Esophagus muscularis mucosa (tissue), 4 donors: ENCODE results near the gene COMMD6. TPM values are rescaled to one million over a fixed set of nuclear protein-coding genes. Genes with fewer than 3 reads are reported as not detected.

Source experiments
- DNase-seq: peaks from one replicate; pipeline ENCODE4 v3.0.0-alpha.2; 2017; ENCODE audit errors: extremely low spot score
- H3K27ac ChIP-seq, 4 donors: fragments of 200-600 bp; sonication (generic); replicated peaks in 1 of 4; 1 replicate in 3 of 4; 2 replicates in 1 of 4; pipeline ENCODE4 v1.5.1; 2016 to 2019; ENCODE audit warnings: mild to moderate bottlenecking in 1 of 4
- H3K27me3 ChIP-seq, 4 donors: fragments of 200-600 bp; sonication (generic); one replicate each; pipeline versions ENCODE4 v1.5.1 to v1.6.0; 2016 to 2019
- H3K36me3 ChIP-seq, 4 donors: fragments of 200-600 bp; sonication (generic); one replicate each; pipeline ENCODE4 v1.5.1; 2016 to 2019
- H3K4me1 ChIP-seq, 4 donors: fragments of 200-600 bp; sonication (generic); one replicate each; pipeline ENCODE4 v1.5.1; 2016 to 2019
- H3K4me3 ChIP-seq, 4 donors: fragments of 200-600 bp; sonication (generic); 1 replicate in 2 of 4; 2 replicates in 2 of 4; pipeline ENCODE4 v1.5.1; 2016 to 2019; ENCODE audit warnings: mild to moderate bottlenecking in 4 of 4, moderate library complexity in 1 of 4
- H3K9me3 ChIP-seq, 4 donors: fragments of 200-600 bp; sonication (generic); 1 replicate in 3 of 4; 2 replicates in 1 of 4; pipeline ENCODE4 v1.5.1; 2016 to 2019
- CTCF ChIP-seq, 3 experiments: fragments of 200-600 bp in 2 of 3; fragments of 450-650 bp in 1 of 3; sonication (generic) in 2 of 3; IDR thresholded peaks; one replicate each; pipeline ENCODE4 v1.5.1; 2017 to 2019; ENCODE audit warnings: antibody characterized with exemption in 3 of 3, mild to moderate bottlenecking in 2 of 3, moderate library complexity in 1 of 3
- EP300 ChIP-seq: sonication (generic); formaldehyde crosslinking; IDR thresholded peaks from one replicate; pipeline ENCODE4 v1.6.1; 2017; ENCODE audit warnings: antibody characterized with exemption
- POLR2A ChIP-seq: fragments of 450-650 bp; IDR thresholded peaks from one replicate; pipeline ENCODE4 v1.6.1; 2017; ENCODE audit warnings: antibody characterized with exemption, moderate library complexity, mild to moderate bottlenecking, low read depth
- POLR2AphosphoS5 ChIP-seq, 2 donors: sonication (generic); formaldehyde crosslinking; IDR thresholded peaks; one replicate each; pipeline ENCODE4 v1.6.1; 2017; ENCODE audit warnings: antibody characterized with exemption in 2 of 2
- WGBS: methylation state at CpG from one replicate; pipeline ENCODE4 v1.1.5; 2018; 5-methylcytosine and 5-hydroxymethylcytosine counted together
- intact Hi-C: fragments of 100-400 bp; cut with DNase I; formaldehyde crosslinking; loops from one replicate; pipeline ENCODE4 v1.15.1; 2023
- total RNA-seq, 4 donors: library from RNA; depleted of rRNA; stranded (reverse); fragments of >200 nt; gene quantifications; one replicate each; pipeline versions ENCODE4 v1.1.0 to v1.2.1, GENCODE V29; 2016

The COMMD6 gene
- total RNA-seq, 4 donors from 2014 or later = 83.2 to 156 (median 109) TPM

GRCh38 chr13:75478659-75479058 lies 59.0 kb downstream of the COMMD6 start:
- no peaks in the 10 kb centered on the region for H3K27me3 ChIP-seq
- WGBS = 92% methylated on average over 4 of the region's 4 CpGs
- no peak overlapping the region for H3K27ac ChIP-seq
- no peak overlapping the region for H3K4me3 ChIP-seq
- intact Hi-C loops = loop anchor here (5.0 kb wide), 1 partner anchor 41 kb away; no protein-coding TSS in a partner anchor
- no peak for TF ChIP-seq POLR2AphosphoS5 (IDR thresholded peaks at IDR 0.05)
- no peak for TF ChIP-seq CTCF (IDR thresholded peaks at IDR 0.05)
- no peak for TF ChIP-seq POLR2A
- TF ChIP-seq EP300 = no peak
- H3K9me3 ChIP-seq = no peaks in the 10 kb centered on the region
- no peak for DNase-seq
- H3K36me3 ChIP-seq = no peaks in the 10 kb centered on the region
- peaks cover 3 to 35% (median 28%) of the 10 kb centered on the region in 4 donors for H3K4me1 ChIP-seq

Other genes starting within 250 kb of the COMMD6 start
- 10 to 100 TPM; 14.2 to 32.0 (median 20.6) TPM for gene TBC1D4, start 55.7 kb downstream of the COMMD6 start, total RNA-seq
- 10 to 100 TPM; 11.2 to 32.3 (median 23.5) TPM for gene UCHL3, start 11.9 kb upstream of the COMMD6 start, total RNA-seq
- 10 to 100 TPM; 11.4 to 17.8 (median 14.7) TPM for gene LMO7, start 98.5 kb upstream of the COMMD6 start, total RNA-seq